ENCODE results near the gene CNKSR3. TPM values are rescaled to one million over a fixed set of nuclear protein-coding genes. Genes with fewer than 3 reads are reported as not detected.

The CNKSR3 gene
- total and polyA plus RNA-seq, 2 experiments from 2014 or later: 1.9 to 5.7 TPM

DNA sequence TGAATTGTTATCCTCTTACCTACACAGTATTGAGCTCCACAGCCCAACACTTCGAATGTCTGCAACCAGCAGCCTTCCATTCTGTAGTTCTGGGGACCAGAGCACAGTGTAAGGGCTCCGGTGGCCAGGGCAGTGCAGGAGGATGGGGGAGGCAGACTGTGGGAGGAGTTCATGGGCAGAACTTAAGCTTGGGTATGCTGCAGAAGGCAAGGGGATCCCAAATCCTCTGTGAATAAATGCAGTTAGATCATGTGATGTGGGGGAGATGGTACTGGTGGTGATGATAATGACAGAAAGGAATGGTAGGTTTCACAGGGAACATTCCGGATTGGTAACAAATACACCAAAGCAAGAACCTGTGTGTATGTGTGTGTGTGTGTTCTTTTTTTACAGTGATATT lies 26.5 kb upstream of the CNKSR3 start:
- Histone ChIP-seq H3K36me3 (ENCODE audit: insufficient read depth) (no peaks in the 10 kb centered on the region), H4K20me1 (replicated peaks; ENCODE audit: insufficient read depth) (no peaks in the 10 kb centered on the region), H3K79me2 (replicated peaks; ENCODE audit: insufficient read depth) (no peaks in the 10 kb centered on the region), H3K4me1 (ENCODE audit: insufficient read depth) (peaks cover 28% of the 10 kb centered on the region), H3K4me3 (no peak overlapping the region), H3K9me2 (ENCODE audit: insufficient read depth) (no peaks in the 10 kb centered on the region), H2AFZ (no peak overlapping the region), H3K27ac (ENCODE audit: low read depth) (no peak overlapping the region), H3K27me3 (ENCODE audit: insufficient read depth) (peaks cover 30% of the 10 kb centered on the region), H3F3A (replicated peaks; ENCODE audit: low read depth) (no peaks in the 10 kb centered on the region), H3K4me2 (peak overlapping the region; percentile 29; the same call in 1 of the 2 replicates)
- no peaks in the 10 kb centered on the region for H3K36me3 Mint-ChIP-seq (ENCODE audit: low read depth)
- TF ChIP-seq, protein P1, sequence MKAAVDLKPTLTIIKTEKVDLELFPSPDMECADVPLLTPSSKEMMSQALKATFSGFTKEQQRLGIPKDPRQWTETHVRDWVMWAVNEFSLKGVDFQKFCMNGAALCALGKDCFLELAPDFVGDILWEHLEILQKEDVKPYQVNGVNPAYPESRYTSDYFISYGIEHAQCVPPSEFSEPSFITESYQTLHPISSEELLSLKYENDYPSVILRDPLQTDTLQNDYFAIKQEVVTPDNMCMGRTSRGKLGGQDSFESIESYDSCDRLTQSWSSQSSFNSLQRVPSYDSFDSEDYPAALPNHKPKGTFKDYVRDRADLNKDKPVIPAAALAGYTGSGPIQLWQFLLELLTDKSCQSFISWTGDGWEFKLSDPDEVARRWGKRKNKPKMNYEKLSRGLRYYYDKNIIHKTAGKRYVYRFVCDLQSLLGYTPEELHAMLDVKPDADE (IDR thresholded peaks at IDR 0.05): no peak
- no peak for TF ChIP-seq STAT1 (IDR thresholded peaks at IDR 0.05; ENCODE audit: unreplicated experiment)
- TF ChIP-seq EZH2 (IDR thresholded peaks at IDR 0.05; ENCODE audit: low read depth, unreplicated experiment): no peak
- TF ChIP-seq ZNF331 (CRISPR knock-in tag; IDR thresholded peaks at IDR 0.05; ENCODE audit: low read depth): no peak
- peaks cover 10% of the 10 kb centered on the region for H3K27me3 Mint-ChIP-seq (ENCODE audit: insufficient read depth, low read depth, poor library complexity)
- no peak overlapping the region for H3K4me3 Mint-ChIP-seq
- no peaks in the 10 kb centered on the region for H3K9me3 Mint-ChIP-seq
- no peak overlapping the region for H3K27ac Mint-ChIP-seq
- DNase-seq (ENCODE audit: low spot score) (no peak), ATAC-seq (peak; percentile 67)
- peaks cover 35% of the 10 kb centered on the region for H3K4me1 Mint-ChIP-seq

DNA sequence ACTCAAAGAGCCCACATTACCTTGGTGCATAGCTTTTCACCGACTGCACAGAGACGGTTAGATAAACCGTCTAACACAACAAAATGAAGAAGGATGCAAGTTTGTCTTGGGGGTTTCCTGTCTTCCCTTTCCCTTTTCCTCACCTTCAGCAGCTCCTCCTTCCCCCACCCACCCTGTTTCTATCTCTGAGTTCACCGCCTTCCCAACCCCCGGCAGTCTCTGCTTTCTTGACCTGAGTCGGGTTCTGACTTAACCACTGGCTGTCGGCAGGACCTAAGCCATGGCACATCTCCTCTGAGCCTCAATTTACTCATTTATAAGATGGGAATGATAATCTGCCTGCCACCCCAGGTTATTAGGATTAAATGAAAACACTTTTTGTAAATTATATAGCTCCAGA lies 25.8 kb upstream of the CNKSR3 start:
- Histone ChIP-seq H4K20me1 (replicated peaks; ENCODE audit: insufficient read depth) (no peaks in the 10 kb centered on the region), H3K4me1 (ENCODE audit: insufficient read depth) (peaks cover 25% of the 10 kb centered on the region), H3K36me3 (ENCODE audit: insufficient read depth) (no peaks in the 10 kb centered on the region), H3K27me3 (ENCODE audit: insufficient read depth) (peaks cover 23% of the 10 kb centered on the region; the same call in 1 of the 2 replicates), H3K9me2 (ENCODE audit: insufficient read depth) (no peaks in the 10 kb centered on the region), H3K79me2 (replicated peaks; ENCODE audit: insufficient read depth) (no peaks in the 10 kb centered on the region), H3K4me3 (no peak overlapping the region), H3F3A (replicated peaks; ENCODE audit: low read depth) (no peaks in the 10 kb centered on the region), H3K27ac (ENCODE audit: low read depth) (no peak overlapping the region), H2AFZ (no peak overlapping the region), H3K4me2 (peak overlapping the region; percentile 29; the same call in 1 of the 2 replicates)
- no peaks in the 10 kb centered on the region for H3K9me3 Mint-ChIP-seq
- peaks cover 9% of the 10 kb centered on the region for H3K27me3 Mint-ChIP-seq (ENCODE audit: insufficient read depth, low read depth, poor library complexity)
- DNase-seq (ENCODE audit: low spot score) (no peak), ATAC-seq (peak; percentile 63)
- H3K36me3 Mint-ChIP-seq (ENCODE audit: low read depth): no peaks in the 10 kb centered on the region
- H3K4me1 Mint-ChIP-seq: peaks cover 31% of the 10 kb centered on the region
- no peak overlapping the region for H3K4me3 Mint-ChIP-seq
- no peak overlapping the region for H3K27ac Mint-ChIP-seq
- TF ChIP-seq EZH2 (IDR thresholded peaks at IDR 0.05; ENCODE audit: low read depth, unreplicated experiment): no peak
- no peak for TF ChIP-seq POLR2AphosphoS5 (IDR thresholded peaks at IDR 0.05; ENCODE audit: low read depth)
- TF ChIP-seq, protein P2, sequence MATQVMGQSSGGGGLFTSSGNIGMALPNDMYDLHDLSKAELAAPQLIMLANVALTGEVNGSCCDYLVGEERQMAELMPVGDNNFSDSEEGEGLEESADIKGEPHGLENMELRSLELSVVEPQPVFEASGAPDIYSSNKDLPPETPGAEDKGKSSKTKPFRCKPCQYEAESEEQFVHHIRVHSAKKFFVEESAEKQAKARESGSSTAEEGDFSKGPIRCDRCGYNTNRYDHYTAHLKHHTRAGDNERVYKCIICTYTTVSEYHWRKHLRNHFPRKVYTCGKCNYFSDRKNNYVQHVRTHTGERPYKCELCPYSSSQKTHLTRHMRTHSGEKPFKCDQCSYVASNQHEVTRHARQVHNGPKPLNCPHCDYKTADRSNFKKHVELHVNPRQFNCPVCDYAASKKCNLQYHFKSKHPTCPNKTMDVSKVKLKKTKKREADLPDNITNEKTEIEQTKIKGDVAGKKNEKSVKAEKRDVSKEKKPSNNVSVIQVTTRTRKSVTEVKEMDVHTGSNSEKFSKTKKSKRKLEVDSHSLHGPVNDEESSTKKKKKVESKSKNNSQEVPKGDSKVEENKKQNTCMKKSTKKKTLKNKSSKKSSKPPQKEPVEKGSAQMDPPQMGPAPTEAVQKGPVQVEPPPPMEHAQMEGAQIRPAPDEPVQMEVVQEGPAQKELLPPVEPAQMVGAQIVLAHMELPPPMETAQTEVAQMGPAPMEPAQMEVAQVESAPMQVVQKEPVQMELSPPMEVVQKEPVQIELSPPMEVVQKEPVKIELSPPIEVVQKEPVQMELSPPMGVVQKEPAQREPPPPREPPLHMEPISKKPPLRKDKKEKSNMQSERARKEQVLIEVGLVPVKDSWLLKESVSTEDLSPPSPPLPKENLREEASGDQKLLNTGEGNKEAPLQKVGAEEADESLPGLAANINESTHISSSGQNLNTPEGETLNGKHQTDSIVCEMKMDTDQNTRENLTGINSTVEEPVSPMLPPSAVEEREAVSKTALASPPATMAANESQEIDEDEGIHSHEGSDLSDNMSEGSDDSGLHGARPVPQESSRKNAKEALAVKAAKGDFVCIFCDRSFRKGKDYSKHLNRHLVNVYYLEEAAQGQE (IDR thresholded peaks at IDR 0.05; ENCODE audit: unreplicated experiment): no peak
- TF ChIP-seq, protein P3, sequence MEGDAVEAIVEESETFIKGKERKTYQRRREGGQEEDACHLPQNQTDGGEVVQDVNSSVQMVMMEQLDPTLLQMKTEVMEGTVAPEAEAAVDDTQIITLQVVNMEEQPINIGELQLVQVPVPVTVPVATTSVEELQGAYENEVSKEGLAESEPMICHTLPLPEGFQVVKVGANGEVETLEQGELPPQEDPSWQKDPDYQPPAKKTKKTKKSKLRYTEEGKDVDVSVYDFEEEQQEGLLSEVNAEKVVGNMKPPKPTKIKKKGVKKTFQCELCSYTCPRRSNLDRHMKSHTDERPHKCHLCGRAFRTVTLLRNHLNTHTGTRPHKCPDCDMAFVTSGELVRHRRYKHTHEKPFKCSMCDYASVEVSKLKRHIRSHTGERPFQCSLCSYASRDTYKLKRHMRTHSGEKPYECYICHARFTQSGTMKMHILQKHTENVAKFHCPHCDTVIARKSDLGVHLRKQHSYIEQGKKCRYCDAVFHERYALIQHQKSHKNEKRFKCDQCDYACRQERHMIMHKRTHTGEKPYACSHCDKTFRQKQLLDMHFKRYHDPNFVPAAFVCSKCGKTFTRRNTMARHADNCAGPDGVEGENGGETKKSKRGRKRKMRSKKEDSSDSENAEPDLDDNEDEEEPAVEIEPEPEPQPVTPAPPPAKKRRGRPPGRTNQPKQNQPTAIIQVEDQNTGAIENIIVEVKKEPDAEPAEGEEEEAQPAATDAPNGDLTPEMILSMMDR (conservative IDR thresholded peaks at IDR 0.05; ENCODE audit: low read depth in 2 of 2): no peak
- no peak for TF ChIP-seq ZNF331 (CRISPR knock-in tag; IDR thresholded peaks at IDR 0.05; ENCODE audit: low read depth)
- TF ChIP-seq ZNF114 (CRISPR knock-in tag; IDR thresholded peaks at IDR 0.05): no peak
- TF ChIP-seq, protein P1 (IDR thresholded peaks at IDR 0.05): no peak
- no peak for TF ChIP-seq EZH2phosphoT487 (IDR thresholded peaks at IDR 0.05; ENCODE audit: unreplicated experiment)
- TF ChIP-seq CREB1 (CRISPR knock-in tag; IDR thresholded peaks at IDR 0.05; ENCODE audit: low read depth): no peak
- TF ChIP-seq NANOG (IDR thresholded peaks at IDR 0.05; ENCODE audit: borderline replicate concordance): no peak
- no peak for TF ChIP-seq JUNB (IDR thresholded peaks at IDR 0.05; ENCODE audit: unreplicated experiment)

Data from GM23338 (cell line).